ENCODE measurements around the gene GDPD5. TPM values are rescaled to one million over a fixed set of nuclear protein-coding genes. Genes with fewer than 3 reads are reported as not detected.
"Not testable (repeated sequence)": the region's sequence is repeated elsewhere in the genome, so short reads cannot be mapped to it uniquely, and the experiment has no call there.

Gene GDPD5
- total RNA-seq, 1 donor from 2014 or later, result 7.5 TPM

- DNase-seq, result no peak
Measured at GRCh38 chr11:75428989-75429640, 96.6 kb downstream of the GDPD5 start.

GRCh38 chr11:75428281-75428724 lies 97.4 kb downstream of the GDPD5 start:
- DNase-seq, result peak; percentile 94

GRCh38 chr11:75427181-75427580 lies 98.6 kb downstream of the GDPD5 start:
- DNase-seq, result no peak

- DNase-seq, result no peak
Measured at GRCh38 chr11:75426720-75427086, 99.0 kb downstream of the GDPD5 start.

- DNase-seq, result no peak
Measured at GRCh38 chr11:75425422-75425821, 100.3 kb downstream of the GDPD5 start.

- DNase-seq, result peak; percentile 53
Measured at GRCh38 chr11:75424396-75424795, 101.3 kb downstream of the GDPD5 start.

GRCh38 chr11:75423721-75424120 lies 102.0 kb downstream of the GDPD5 start:
- DNase-seq, result no peak

- DNase-seq, result no peak
Measured at GRCh38 chr11:75422248-75423231, 103.2 kb downstream of the GDPD5 start.

- DNase-seq, result no peak
Measured at GRCh38 chr11:75421902-75422247, 103.9 kb downstream of the GDPD5 start.

- DNase-seq, result no peak
Measured at GRCh38 chr11:75421035-75421602, 104.6 kb downstream of the GDPD5 start.

- DNase-seq, result no peak
Measured at GRCh38 chr11:75420224-75421034, 105.3 kb downstream of the GDPD5 start.

- DNase-seq, result peak; percentile 89
Measured at GRCh38 chr11:75413864-75414263, 111.9 kb downstream of the GDPD5 start.

- DNase-seq, result not testable (repeated sequence)
Measured at GRCh38 chr11:75413146-75413545, 112.6 kb downstream of the GDPD5 start.

- not testable (repeated sequence) for DNase-seq
Measured at GRCh38 chr11:75409971-75410370, 115.8 kb downstream of the GDPD5 start.

- no peak for DNase-seq
Measured at GRCh38 chr11:75408957-75409219, 116.9 kb downstream of the GDPD5 start.

- DNase-seq, result no peak
Measured at GRCh38 chr11:75406338-75406777, 119.4 kb downstream of the GDPD5 start.

GRCh38 chr11:75403983-75404658 lies 121.6 kb downstream of the GDPD5 start:
- no peak for DNase-seq

- DNase-seq, result no peak
Measured at GRCh38 chr11:75403037-75403436, 122.7 kb downstream of the GDPD5 start.

- no peak for DNase-seq
Measured at GRCh38 chr11:75402002-75402773, 123.6 kb downstream of the GDPD5 start.

GRCh38 chr11:75400146-75400865 lies 125.4 kb downstream of the GDPD5 start:
- DNase-seq, result peak; percentile 28

Data from tongue (tissue), 2 donors.